AG04450 (cell line): ENCODE measurements around the gene DHRSX. TPM values are rescaled to one million over a fixed set of nuclear protein-coding genes. Genes with fewer than 3 reads are reported as not detected.

ENCODE experiments used
- CTCF ChIA-PET: fragments of 300-600, 350-600 bp; formaldehyde crosslinking; extraction: SDS; loops from one replicate; lab custom pipeline; 2022; ENCODE audit warnings: antibody characterized with exemption, inconsistent platforms; lab: Charles Lee
- POLR2A ChIA-PET: fragments of 350-600 bp; formaldehyde crosslinking; extraction: SDS; loops from one replicate; lab custom pipeline; 2021; ENCODE audit warnings: antibody characterized with exemption, inconsistent platforms; lab: Yijun Ruan, JAX
- DNase-seq: peaks from one replicate; pipeline ENCODE4 v3.0.0-alpha.2; 2011; ENCODE audit warnings: low read depth, low spot score
- H3K27ac ChIP-seq: one replicate; pipeline ENCODE4 v1.5.1; 2012; ENCODE audit warnings: low read depth, low read length, control low read depth
- H3K27me3 ChIP-seq: one replicate; pipeline ENCODE4 v1.6.0; 2012; ENCODE audit warnings: low read length; ENCODE audit not compliant: control insufficient read depth, insufficient read depth
- H3K4me3 ChIP-seq: 2 replicates; pipeline ENCODE4 v1.5.1; 2011; ENCODE audit warnings: mild to moderate bottlenecking, low read depth, low read length, control low read depth
- H3K9me3 ChIP-seq: 2 replicates; pipeline ENCODE4 v1.5.1; 2012; ENCODE audit warnings: low read length; ENCODE audit not compliant: control insufficient read depth, insufficient read depth
- CTCF ChIP-seq: IDR thresholded peaks from 2 replicates; pipeline ENCODE4 v1.5.1; 2011; ENCODE audit warnings: low read depth, low read length, control low read depth, inconsistent platforms
- polyA plus RNA-seq: library from polyadenylated mRNA; depleted of rRNA; stranded (reverse); fragments of >200 nt; gene quantifications from 2 replicates; pipeline ENCODE4 v1.2.3, GENCODE V29; 2011

Gene DHRSX
- polyA plus RNA-seq, 1 experiment: 43.2 TPM

- DNase-seq: no peak
- ChIA-PET CTCF (no interaction called here), POLR2A (no interaction called here)
- TF ChIP-seq CTCF: no peak
- H3K9me3 ChIP-seq: no peaks in the 10 kb centered on the region; the same call in 1 of the 2 replicates
- H3K27ac ChIP-seq: no peak overlapping the region
- H3K27me3 ChIP-seq: no peaks in the 10 kb centered on the region
- no peak overlapping the region for H3K4me3 ChIP-seq
Observed at GRCh38 chrX:2376166-2376565, 124.6 kb downstream of the DHRSX start.

GRCh38 chrX:2374086-2374485 is 126.7 kb downstream of the DHRSX start:
- H3K27me3 ChIP-seq: no peaks in the 10 kb centered on the region
- DNase-seq: no peak
- POLR2A ChIA-PET: no interaction called here
- H3K9me3 ChIP-seq: no peaks in the 10 kb centered on the region
- no peak overlapping the region for H3K27ac ChIP-seq
- H3K4me3 ChIP-seq: no peak overlapping the region
- no peak for TF ChIP-seq CTCF
- CTCF ChIA-PET: no interaction called here

- DNase-seq: no peak
- CTCF ChIA-PET: no interaction called here
- Histone ChIP-seq H3K4me3 (no peak overlapping the region), H3K27ac (no peak overlapping the region), H3K27me3 (no peaks in the 10 kb centered on the region), H3K9me3 (no peaks in the 10 kb centered on the region)
- POLR2A ChIA-PET: no interaction called here
- TF ChIP-seq CTCF: no peak
Observed at GRCh38 chrX:2373615-2374014, 127.2 kb downstream of the DHRSX start.

- Histone ChIP-seq H3K4me3 (no peak overlapping the region), H3K27me3 (no peaks in the 10 kb centered on the region), H3K9me3 (no peaks in the 10 kb centered on the region), H3K27ac (no peak overlapping the region)
- no peak for TF ChIP-seq CTCF
- no peak for DNase-seq
- ChIA-PET CTCF (no interaction called here), POLR2A (no interaction called here)
Observed at GRCh38 chrX:2371026-2371711, 129.6 kb downstream of the DHRSX start.

- no peak for TF ChIP-seq CTCF
- CTCF ChIA-PET: no interaction called here
- Histone ChIP-seq H3K27me3 (no peaks in the 10 kb centered on the region), H3K9me3 (no peaks in the 10 kb centered on the region), H3K27ac (no peak overlapping the region), H3K4me3 (no peak overlapping the region)
- POLR2A ChIA-PET: no interaction called here
- no peak for DNase-seq
Observed at GRCh38 chrX:2370456-2370855, 130.3 kb downstream of the DHRSX start.
